ENCODE measurements around the gene RAB1A. TPM values are rescaled to one million over a fixed set of nuclear protein-coding genes. Genes with fewer than 3 reads are reported as not detected.
"Not testable (repeated sequence)": the region's sequence is repeated elsewhere in the genome, so short reads cannot be mapped to it uniquely, and the experiment has no call there.

The RAB1A gene
- total and polyA plus RNA-seq, 8 donors = 156 to 202 (median 169) TPM

- no peak overlapping the region for H3K27ac ChIP-seq
- H3K4me3 ChIP-seq = no peak overlapping the region
- no peaks in the 10 kb centered on the region for H3K27me3 ChIP-seq
- intact Hi-C loops (cut with DNase I) = loop anchor here in 1 of 2 donors (10.0 kb wide), 1 partner anchor 108 kb away; no protein-coding TSS in a partner anchor
- H3K36me3 ChIP-seq = no peaks in the 10 kb centered on the region
- DNase-seq = no peak
- ATAC-seq = no peak
- no peaks in the 10 kb centered on the region for H3K9me3 ChIP-seq
- H3K4me1 ChIP-seq = no peaks in the 10 kb centered on the region
- no peak for TF ChIP-seq CTCF (IDR thresholded peaks at IDR 0.05)
Observed at GRCh38 chr2:65172994-65173790, 43.3 kb upstream of the RAB1A start.

GRCh38 chr2:65170611-65171477 lies 40.9 kb upstream of the RAB1A start:
- not testable (repeated sequence) for H3K9me3 ChIP-seq, H3K36me3 ChIP-seq, H3K27me3 ChIP-seq, H3K27ac ChIP-seq, ATAC-seq, H3K4me1 ChIP-seq, DNase-seq, H3K4me3 ChIP-seq
- intact Hi-C loops (cut with DNase I) = loop anchor here in 1 of 2 donors (10.0 kb wide), 1 partner anchor 106 kb away; no protein-coding TSS in a partner anchor

- Histone ChIP-seq H3K9me3 (no peaks in the 10 kb centered on the region), H3K36me3 (no peaks in the 10 kb centered on the region), H3K4me3 (no peak overlapping the region), H3K27ac (no peak overlapping the region), H3K4me1 (peaks cover 0 to 14% of the 10 kb centered on the region in 2 donors), H3K27me3 (no peaks in the 10 kb centered on the region)
- no peak for TF ChIP-seq CTCF (IDR thresholded peaks at IDR 0.05)
- no peak for ATAC-seq
- intact Hi-C loops (cut with DNase I) = loop anchor here in 1 of 2 donors (10.0 kb wide), 1 partner anchor 105 kb away; no protein-coding TSS in a partner anchor
- DNase-seq = no peak
Observed at GRCh38 chr2:65169760-65170136, 39.8 kb upstream of the RAB1A start.

- H3K4me1 ChIP-seq = peaks cover 4 to 27% of the 10 kb centered on the region in 2 donors
- intact Hi-C loops (cut with DNase I) = no loop called here
- ATAC-seq (peak; percentile 62), DNase-seq (no peak)
- no peaks in the 10 kb centered on the region for H3K9me3 ChIP-seq
- no peak overlapping the region for H3K4me3 ChIP-seq
- H3K27me3 ChIP-seq = no peaks in the 10 kb centered on the region
- peak overlapping the region; percentile 13 to 31 for H3K27ac ChIP-seq
- no peaks in the 10 kb centered on the region for H3K36me3 ChIP-seq
- no peak for TF ChIP-seq CTCF (IDR thresholded peaks at IDR 0.05)
Observed at GRCh38 chr2:65165558-65165957, 35.7 kb upstream of the RAB1A start.

- Histone ChIP-seq H3K27me3 (no peaks in the 10 kb centered on the region), H3K4me3 (no peak overlapping the region), H3K27ac (peak overlapping the region; percentile 31 to 33), H3K4me1 (peaks cover 4 to 33% of the 10 kb centered on the region in 2 donors), H3K9me3 (no peaks in the 10 kb centered on the region), H3K36me3 (no peaks in the 10 kb centered on the region)
- peak; percentile 27 for ATAC-seq
- no peak for TF ChIP-seq CTCF (IDR thresholded peaks at IDR 0.05)
- intact Hi-C loops (cut with DNase I) = no loop called here
- DNase-seq = no peak
Observed at GRCh38 chr2:65164426-65164891, 34.6 kb upstream of the RAB1A start.
